Measurements from ENCODE around the gene NT5M.

The NT5M gene

DNA sequence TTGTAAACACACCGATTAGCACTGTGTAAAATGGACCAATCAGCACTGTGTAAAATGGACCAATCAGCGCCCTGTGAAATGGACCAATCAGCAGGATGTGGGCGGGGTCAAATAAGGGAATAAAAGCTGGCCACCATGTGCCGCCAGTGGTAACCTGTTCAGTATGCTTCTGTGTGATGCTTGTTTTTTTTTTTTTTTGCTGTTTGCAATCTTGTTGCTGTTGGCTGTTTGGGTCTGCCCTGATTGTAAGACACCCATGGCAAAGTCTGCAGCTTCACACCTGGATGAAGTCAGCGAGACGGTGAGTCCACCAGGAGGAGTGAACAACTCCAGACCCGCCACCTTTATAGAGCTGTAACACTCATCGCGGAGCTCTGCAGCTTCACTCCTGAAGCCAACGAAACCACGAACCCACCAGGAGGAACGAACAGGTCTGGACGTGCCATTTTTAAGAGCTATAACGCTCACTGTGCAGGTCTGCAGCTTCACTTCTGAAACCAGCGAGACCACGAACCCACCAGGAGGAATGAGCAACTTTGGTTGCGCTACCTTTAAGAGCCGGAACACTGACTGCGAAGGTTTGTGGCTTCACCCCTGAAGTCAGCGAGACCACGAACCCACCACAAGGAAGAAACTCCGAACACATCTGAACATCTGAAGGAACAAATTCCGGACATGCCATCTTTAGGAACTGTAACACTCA lies 88.6 kb downstream of the NT5M start:
- TF ChIP-seq JUND (IDR thresholded peaks at IDR 0.05; ENCODE audit: low read depth) = no peak
- in situ Hi-C loops (cut with HindIII; ENCODE audit: low pct_unique_long_range_greater_than_20kb, low sequenced_read_pairs) = no loop called here
- peak in 1 of 2 experiments; percentile 44 for DNase-seq (ENCODE audit: low read depth in 1 of 2, low spot score in 1 of 2)

GRCh38 chr17:17393976-17394375 lies 90.8 kb downstream of the NT5M start:
- no peak for DNase-seq (ENCODE audit: low read depth in 1 of 2, low spot score in 1 of 2)
- TF ChIP-seq JUND (IDR thresholded peaks at IDR 0.05; ENCODE audit: low read depth) = no peak
- in situ Hi-C loops (cut with HindIII; ENCODE audit: low pct_unique_long_range_greater_than_20kb, low sequenced_read_pairs) = no loop called here

- in situ Hi-C loops (cut with HindIII; ENCODE audit: low pct_unique_long_range_greater_than_20kb, low sequenced_read_pairs) = no loop called here
- no peak for TF ChIP-seq JUND (IDR thresholded peaks at IDR 0.05; ENCODE audit: low read depth)
- no peak for DNase-seq (ENCODE audit: low read depth in 1 of 2, low spot score in 1 of 2)
Measured at GRCh38 chr17:17394494-17394893, 91.3 kb downstream of the NT5M start.

DNA sequence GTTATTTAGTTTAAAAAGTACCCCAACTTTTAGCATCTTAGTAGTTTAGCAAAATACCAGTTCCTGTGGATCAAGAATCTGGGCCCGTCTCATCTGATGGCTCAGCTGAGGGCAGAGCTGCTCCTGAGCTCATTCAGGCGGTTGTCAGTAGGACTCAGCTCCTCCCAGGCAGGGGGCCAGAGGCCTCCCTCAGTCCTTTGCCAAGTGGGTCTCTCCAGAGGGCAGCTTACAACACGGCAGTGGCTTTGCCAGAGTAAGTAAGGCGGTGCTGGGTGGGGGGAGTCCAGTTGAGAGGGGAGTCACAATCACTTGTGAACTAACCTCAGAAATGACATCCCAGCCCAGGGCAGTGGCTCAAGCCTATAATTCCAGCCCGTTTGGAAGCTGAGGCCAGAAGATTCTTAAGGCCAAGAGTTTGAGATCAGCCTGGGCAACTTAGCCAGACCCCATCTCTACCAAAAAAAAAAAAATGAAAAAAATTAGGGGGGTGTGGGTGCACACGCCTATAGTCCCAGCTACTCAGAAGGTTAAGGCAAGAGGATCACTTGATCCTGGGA lies 92.2 kb downstream of the NT5M start:
- in situ Hi-C loops (cut with HindIII; ENCODE audit: low pct_unique_long_range_greater_than_20kb, low sequenced_read_pairs) = no loop called here
- TF ChIP-seq JUND (IDR thresholded peaks at IDR 0.05; ENCODE audit: low read depth) = no peak
- DNase-seq (ENCODE audit: low read depth in 1 of 2, low spot score in 1 of 2) = no peak

GRCh38 chr17:17395885-17396284 lies 92.7 kb downstream of the NT5M start:
- TF ChIP-seq JUND (IDR thresholded peaks at IDR 0.05; ENCODE audit: low read depth) = no peak
- in situ Hi-C loops (cut with HindIII; ENCODE audit: low pct_unique_long_range_greater_than_20kb, low sequenced_read_pairs) = no loop called here
- DNase-seq (ENCODE audit: low read depth in 1 of 2, low spot score in 1 of 2) = no peak

Measured in T47D (cell line).